ENCODE measurements around the gene STX2.

GRCh38 chr12:130743606-130744005 lies 95.4 kb downstream of the STX2 start:
- TF ChIP-seq CTCF (IDR thresholded peaks at IDR 0.05; ENCODE audit: insufficient read depth, low read depth, low read length) (no peak), EZH2 (IDR thresholded peaks at IDR 0.05; ENCODE audit: insufficient read depth, low read length) (no peak)
